Fibroblast of skin of left biceps (primary cell): ENCODE data around the gene SGCD.
A peak's percentile ranks its signal among the peaks of the same experiment; 100 is the strongest.

Experiments used
- DNase-seq, 2 experiments: peaks; one replicate each; pipeline ENCODE4 v3.0.0-alpha.2; 2013; ENCODE audit warnings: low read depth in 2 of 2

SGCD gene

GRCh38 chr5:156505101-156505500 lies 178.1 kb downstream of the SGCD start:
- no peak for DNase-seq

- DNase-seq, result no peak
Observed at GRCh38 chr5:156513123-156513815, 186.3 kb downstream of the SGCD start.

- no peak for DNase-seq
Observed at GRCh38 chr5:156515121-156515520, 188.2 kb downstream of the SGCD start.

- no peak for DNase-seq
Observed at GRCh38 chr5:156515803-156516360, 188.9 kb downstream of the SGCD start.

GRCh38 chr5:156522651-156523529 lies 195.9 kb downstream of the SGCD start:
- DNase-seq, result no peak

GRCh38 chr5:156523607-156524006 lies 196.6 kb downstream of the SGCD start:
- no peak for DNase-seq

GRCh38 chr5:156526081-156526925 lies 199.3 kb downstream of the SGCD start:
- DNase-seq, result peak in 1 of 2 experiments; percentile 42

- no peak for DNase-seq
Observed at GRCh38 chr5:156527611-156528010, 200.6 kb downstream of the SGCD start.

GRCh38 chr5:156528673-156529072 lies 201.7 kb downstream of the SGCD start:
- no peak for DNase-seq

- no peak for DNase-seq
Observed at GRCh38 chr5:156529892-156530291, 202.9 kb downstream of the SGCD start.

- DNase-seq, result peak in 1 of 2 experiments; percentile 48
Observed at GRCh38 chr5:156531199-156531598, 204.2 kb downstream of the SGCD start.

- no peak for DNase-seq
Observed at GRCh38 chr5:156532921-156533320, 206.0 kb downstream of the SGCD start.

GRCh38 chr5:156534085-156534484 lies 207.1 kb downstream of the SGCD start:
- peak in 1 of 2 experiments; percentile 37 for DNase-seq

GRCh38 chr5:156534906-156535485 lies 208.0 kb downstream of the SGCD start:
- DNase-seq, result peak; percentile 78 to 81

- DNase-seq, result no peak
Observed at GRCh38 chr5:156540491-156540890, 213.5 kb downstream of the SGCD start.

- no peak for DNase-seq
Observed at GRCh38 chr5:156541582-156541981, 214.6 kb downstream of the SGCD start.

GRCh38 chr5:156543348-156544145 lies 216.6 kb downstream of the SGCD start:
- DNase-seq, result no peak

- no peak for DNase-seq
Observed at GRCh38 chr5:156552855-156553358, 225.9 kb downstream of the SGCD start.

GRCh38 chr5:156556666-156557406 lies 229.9 kb downstream of the SGCD start:
- no peak for DNase-seq

- DNase-seq, result no peak
Observed at GRCh38 chr5:156560002-156560401, 233.0 kb downstream of the SGCD start.
